HG03432 (cell line): Measurements from ENCODE around the gene ACAA1.
"Not testable (repeated sequence)": the region's sequence is repeated elsewhere in the genome, so short reads cannot be mapped to it uniquely, and the experiment has no call there.

ENCODE experiments used
- ATAC-seq: cut with Tn5 transposase; IDR thresholded peaks from one replicate; pipeline ENCODE4 v1.9.1; 2021; ENCODE audit warnings: mild to moderate bottlenecking, moderate library complexity; ENCODE audit not compliant: unreplicated experiment

Gene ACAA1

DNA sequence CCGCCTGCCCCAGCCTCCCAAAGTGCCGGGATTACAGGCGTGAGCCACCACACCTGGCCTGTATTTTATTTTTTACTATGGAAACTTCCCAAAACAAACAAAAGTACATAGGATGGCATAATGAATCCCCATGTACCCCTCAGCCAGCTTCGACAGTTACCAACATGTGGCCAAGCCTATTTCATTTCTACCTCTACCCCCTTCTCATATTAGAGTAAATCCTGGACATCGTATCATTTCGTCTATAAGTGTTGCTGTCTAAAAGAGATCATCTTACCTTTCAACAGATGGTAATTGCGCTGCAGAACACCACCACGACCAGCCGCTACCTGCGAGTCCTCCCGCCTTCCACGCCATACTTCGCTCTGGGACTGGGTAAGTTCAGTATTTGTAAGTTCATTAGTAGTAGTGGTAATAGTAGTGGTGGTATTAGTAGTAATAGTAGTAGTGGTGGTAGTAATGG, 53.0 kb downstream of the ACAA1 start:
- ATAC-seq, result no peak

DNA sequence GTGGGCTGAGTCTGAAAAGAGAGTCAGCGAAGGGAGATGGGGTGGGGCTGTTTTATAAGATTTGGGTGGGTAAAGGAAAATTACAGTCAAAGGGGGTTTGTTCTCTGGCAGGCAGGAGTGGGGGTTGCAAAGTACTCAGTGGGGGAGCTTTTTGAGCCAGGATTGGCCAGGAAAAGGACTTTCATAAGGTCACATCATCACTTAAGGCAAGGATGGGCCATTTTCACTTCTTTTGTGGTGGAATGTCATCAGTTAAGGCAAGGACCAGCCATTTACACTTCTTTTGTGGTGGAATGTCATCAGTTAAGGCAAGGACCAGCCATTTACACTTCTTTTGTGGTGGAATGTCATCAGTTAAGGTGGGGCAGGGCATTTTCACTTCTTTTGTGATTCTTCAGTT, 53.7 kb downstream of the ACAA1 start:
- ATAC-seq, result not testable (repeated sequence)

DNA sequence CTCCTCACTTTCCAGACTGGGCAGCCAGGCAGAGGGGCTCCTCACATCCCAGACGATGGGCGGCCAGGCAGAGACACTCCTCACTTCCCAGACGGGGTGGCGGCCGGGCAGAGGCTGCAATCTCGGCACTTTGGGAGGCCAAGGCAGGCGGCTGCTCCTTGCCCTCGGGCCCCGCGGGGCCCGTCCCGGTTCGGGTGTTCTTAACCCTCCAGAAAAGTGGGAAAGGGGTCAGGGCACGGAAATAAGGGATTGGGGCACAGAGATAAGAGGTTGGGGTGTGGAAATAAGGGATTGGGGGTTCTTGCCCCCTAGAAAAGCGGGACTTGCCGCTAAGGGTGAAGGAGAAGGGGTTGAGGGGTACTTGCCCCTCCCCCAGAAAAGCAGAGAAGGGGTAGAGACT, 54.6 kb downstream of the ACAA1 start:
- ATAC-seq, result not testable (repeated sequence)

DNA sequence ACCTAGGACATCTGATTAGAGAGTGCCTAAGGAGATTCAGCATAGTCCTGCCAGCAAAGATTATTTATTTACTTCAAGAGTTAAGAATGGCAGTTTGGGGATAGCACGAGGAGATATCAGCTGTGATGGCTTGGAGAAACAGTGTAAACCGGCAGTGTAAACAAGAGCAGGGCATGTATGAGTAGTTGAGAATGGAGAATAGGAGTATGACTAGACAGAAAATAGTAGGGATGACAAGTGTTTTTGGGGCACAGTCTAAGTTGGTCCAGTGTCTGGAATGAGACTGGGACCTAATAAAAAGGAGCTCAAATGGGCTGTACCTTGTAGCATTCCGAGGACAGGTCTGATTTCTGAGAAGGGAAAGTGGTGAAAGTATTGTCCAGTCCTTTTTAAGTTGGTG, 59.9 kb downstream of the ACAA1 start:
- ATAC-seq, result not testable (repeated sequence)
